GM23338 (cell line): ENCODE data around the gene TAOK1. TPM values are rescaled to one million over a fixed set of nuclear protein-coding genes. Genes with fewer than 3 reads are reported as not detected.

Experiments
- ATAC-seq: fragments of 200-7000 bp; cut with Tn5 transposase; 3 replicates; pipeline ENCODE4 v1.9.1; 2020
- DNase-seq: peaks from one replicate; pipeline ENCODE4 v3.0.0-alpha.2; 2015; ENCODE audit warnings: low spot score
- H2AFZ ChIP-seq: fragments of 200-600 bp; sonication (generic); 2 replicates; pipeline ENCODE4 v1.8.0; 2016; ENCODE audit warnings: antibody characterized with exemption, mild to moderate bottlenecking, moderate library complexity
- H3F3A ChIP-seq: fragments of 200-600 bp; sonication (generic); replicated peaks from 2 replicates; pipeline ENCODE4 v1.8.0; 2017; ENCODE audit warnings: antibody characterized with exemption, mixed run types, low read depth
- H3K27ac ChIP-seq: fragments of 200-600 bp; sonication (generic); 2 replicates; pipeline ENCODE4 v1.6.1; 2016; ENCODE audit warnings: low read depth
- H3K27me3 ChIP-seq: fragments of 200-600 bp; sonication (generic); 2 replicates; pipeline ENCODE4 v1.8.0; 2016; ENCODE audit warnings: mild to moderate bottlenecking, mixed run types, moderate library complexity; ENCODE audit not compliant: insufficient read depth
- H3K36me3 ChIP-seq: fragments of 200-600 bp; sonication (generic); 2 replicates; pipeline ENCODE4 v1.8.0; 2016; ENCODE audit warnings: mild to moderate bottlenecking; ENCODE audit not compliant: insufficient read depth
- H3K4me1 ChIP-seq: fragments of 200-600 bp; sonication (generic); 2 replicates; pipeline ENCODE4 v1.8.0; 2016; ENCODE audit warnings: mild to moderate bottlenecking, moderate library complexity; ENCODE audit not compliant: insufficient read depth
- H3K4me2 ChIP-seq: fragments of 200-600 bp; sonication (generic); 2 replicates; pipeline ENCODE4 v1.7.1; 2017; ENCODE audit warnings: mixed run types
- H3K4me3 ChIP-seq: fragments of 200-600 bp; sonication (generic); 2 replicates; pipeline ENCODE4 v1.6.1; 2016; ENCODE audit warnings: mixed run types
- H3K79me2 ChIP-seq: fragments of 200-600 bp; sonication (generic); replicated peaks from 2 replicates; pipeline ENCODE4 v1.8.0; 2017; ENCODE audit warnings: mild to moderate bottlenecking; ENCODE audit not compliant: insufficient read depth
- H3K9me2 ChIP-seq: fragments of 200-600 bp; sonication (generic); 2 replicates; pipeline ENCODE4 v1.8.0; 2017; ENCODE audit not compliant: insufficient read depth
- H4K20me1 ChIP-seq: fragments of 200-600 bp; sonication (generic); replicated peaks from 2 replicates; pipeline ENCODE4 v1.8.0; 2017; ENCODE audit warnings: mild to moderate bottlenecking; ENCODE audit not compliant: insufficient read depth
- H3K27ac Mint-ChIP-seq: 2 replicates; pipeline ENCODE4 v1.8.0; 2020; ENCODE audit warnings: inconsistent platforms, mild to moderate bottlenecking, moderate library complexity, mixed read lengths
- H3K27me3 Mint-ChIP-seq: 3 replicates; pipeline ENCODE4 v1.8.0; 2022; ENCODE audit warnings: low read depth, mild to moderate bottlenecking, moderate library complexity, mixed read lengths, inconsistent platforms; ENCODE audit not compliant: insufficient read depth, poor library complexity
- H3K36me3 Mint-ChIP-seq: 3 replicates; pipeline ENCODE4 v1.8.0; 2021; ENCODE audit warnings: low read depth, mild to moderate bottlenecking, inconsistent platforms, moderate library complexity, mixed read lengths
- H3K4me1 Mint-ChIP-seq: 3 replicates; pipeline ENCODE4 v1.8.0; 2020; ENCODE audit warnings: mild to moderate bottlenecking, inconsistent platforms, mixed read lengths
- H3K4me3 Mint-ChIP-seq: 3 replicates; pipeline ENCODE4 v1.8.0; 2021; ENCODE audit warnings: moderate library complexity, mild to moderate bottlenecking, inconsistent platforms, mixed read lengths
- H3K9me3 Mint-ChIP-seq: 3 replicates; pipeline ENCODE4 v1.8.0; 2020; ENCODE audit warnings: moderate library complexity, mild to moderate bottlenecking, inconsistent platforms, mixed read lengths
- CREB1 ChIP-seq: fragments of 250-450 bp; sonication (Bioruptor Pico); IDR thresholded peaks from 2 replicates; pipeline ENCODE4 v1.5.0; 2020; ENCODE audit warnings: low read depth, mild to moderate bottlenecking, moderate library complexity
- EZH2 ChIP-seq: fragments of 200-600 bp; sonication (generic); IDR thresholded peaks from one replicate; pipeline ENCODE4 v1.8.0; 2017; ENCODE audit warnings: antibody characterized with exemption, mild to moderate bottlenecking, low read depth; ENCODE audit not compliant: unreplicated experiment
- EZH2phosphoT487 ChIP-seq: fragments of 200-600 bp; sonication (generic); IDR thresholded peaks from one replicate; pipeline ENCODE4 v1.8.1; 2018; ENCODE audit warnings: antibody characterized with exemption; ENCODE audit not compliant: unreplicated experiment
- JUNB ChIP-seq: IDR thresholded peaks from one replicate; pipeline ENCODE4 v1.6.1; 2016; ENCODE audit warnings: antibody characterized with exemption; ENCODE audit not compliant: unreplicated experiment
- NANOG ChIP-seq: IDR thresholded peaks from 2 replicates; pipeline ENCODE4 v1.6.1; 2016; ENCODE audit warnings: antibody characterized with exemption, borderline replicate concordance
- POLR2AphosphoS5 ChIP-seq: IDR thresholded peaks from 2 replicates; pipeline ENCODE4 v1.6.1; 2016; ENCODE audit warnings: antibody characterized with exemption, low read depth
- STAT1 ChIP-seq: IDR thresholded peaks from one replicate; pipeline ENCODE4 v1.6.1; 2016; ENCODE audit warnings: antibody characterized with exemption; ENCODE audit not compliant: unreplicated experiment
- ZNF114 ChIP-seq: fragments of 250-450 bp; sonication (Bioruptor Pico); IDR thresholded peaks from 2 replicates; pipeline ENCODE4 v1.5.0; 2020; ENCODE audit warnings: mild to moderate bottlenecking, moderate library complexity
- ZNF331 ChIP-seq: fragments of 250-450 bp; sonication (Bioruptor Pico); IDR thresholded peaks from 2 replicates; pipeline ENCODE4 v1.5.0; 2020; ENCODE audit warnings: low read depth, mild to moderate bottlenecking, moderate library complexity
- polyA plus RNA-seq: library from polyadenylated mRNA; unstranded; fragments of >200 nt; fragmentation: Nextera tagmentation; extraction: Ambion mirVana; gene quantifications from 2 replicates; pipeline ENCODE4 v1.2.1, GENCODE V29; 2016
- total RNA-seq: library from RNA; depleted of rRNA; stranded (reverse); fragments of >200 nt; shearing (Covaris generic); gene quantifications from 2 replicates; pipeline ENCODE4 v1.2.3, GENCODE V29; 2014
- TF ChIP-seq, protein P1 (sequence below): IDR thresholded peaks from 2 replicates; pipeline ENCODE4 v1.6.1; 2016; ENCODE audit warnings: antibody characterized with exemption
- TF ChIP-seq, protein P2 (sequence below): IDR thresholded peaks from one replicate; pipeline ENCODE4 v1.6.1; 2018; ENCODE audit warnings: antibody characterized with exemption; ENCODE audit not compliant: unreplicated experiment
- TF ChIP-seq, protein P3 (sequence below): fragments of 250-450 bp; sonication (Bioruptor Pico); IDR thresholded peaks from 2 replicates; pipeline ENCODE4 v1.5.0; 2020; ENCODE audit warnings: mild to moderate bottlenecking, moderate library complexity

TAOK1 gene
- total and polyA plus RNA-seq, 2 experiments from 2014 or later = 19.4 to 69.8 TPM

DNA sequence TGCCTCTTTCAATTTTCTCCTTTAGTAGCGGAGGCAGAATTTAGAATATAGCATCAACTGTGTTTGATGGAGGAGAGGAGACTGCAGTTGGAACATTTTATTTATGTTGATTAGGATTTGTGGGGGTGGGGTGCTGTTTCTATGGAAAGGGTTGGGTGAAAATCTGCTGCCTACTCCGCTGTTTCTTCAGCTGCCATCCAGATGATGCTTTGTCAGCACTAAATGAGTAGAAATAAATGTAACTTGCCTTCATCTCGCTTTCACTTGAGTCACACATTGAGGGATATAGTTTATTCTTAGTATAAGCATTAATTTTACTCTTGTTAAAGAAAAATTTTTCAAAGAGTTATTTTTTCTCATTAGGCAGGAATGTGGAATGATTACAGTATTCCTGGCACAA lies 134.5 kb downstream of the TAOK1 start:
- Mint-ChIP-seq H3K4me3 (no peak overlapping the region), H3K36me3 (peaks cover 50% of the 10 kb centered on the region; the same call in 2 of the 3 replicates), H3K27ac (no peak overlapping the region), H3K9me3 (no peaks in the 10 kb centered on the region), H3K4me1 (no peaks in the 10 kb centered on the region), H3K27me3 (no peaks in the 10 kb centered on the region)
- Histone ChIP-seq H3F3A (no peaks in the 10 kb centered on the region), H3K4me1 (no peaks in the 10 kb centered on the region), H3K9me2 (no peaks in the 10 kb centered on the region), H3K4me2 (no peak overlapping the region), H3K4me3 (no peak overlapping the region), H3K36me3 (peaks cover 14% of the 10 kb centered on the region), H3K79me2 (no peaks in the 10 kb centered on the region; the same call in 1 of the 2 replicates), H3K27ac (no peak overlapping the region), H4K20me1 (peaks cover 4% of the 10 kb centered on the region), H3K27me3 (no peaks in the 10 kb centered on the region), H2AFZ (no peak overlapping the region)
- no peak for DNase-seq
- ATAC-seq = no peak
- TF ChIP-seq POLR2AphosphoS5 (no peak), ZNF114 (CRISPR knock-in tag) (no peak), STAT1 (no peak), NANOG (no peak), EZH2 (no peak), CREB1 (CRISPR knock-in tag) (no peak), ZNF331 (no peak), EZH2phosphoT487 (no peak), JUNB (no peak)
- TF ChIP-seq, protein P1, sequence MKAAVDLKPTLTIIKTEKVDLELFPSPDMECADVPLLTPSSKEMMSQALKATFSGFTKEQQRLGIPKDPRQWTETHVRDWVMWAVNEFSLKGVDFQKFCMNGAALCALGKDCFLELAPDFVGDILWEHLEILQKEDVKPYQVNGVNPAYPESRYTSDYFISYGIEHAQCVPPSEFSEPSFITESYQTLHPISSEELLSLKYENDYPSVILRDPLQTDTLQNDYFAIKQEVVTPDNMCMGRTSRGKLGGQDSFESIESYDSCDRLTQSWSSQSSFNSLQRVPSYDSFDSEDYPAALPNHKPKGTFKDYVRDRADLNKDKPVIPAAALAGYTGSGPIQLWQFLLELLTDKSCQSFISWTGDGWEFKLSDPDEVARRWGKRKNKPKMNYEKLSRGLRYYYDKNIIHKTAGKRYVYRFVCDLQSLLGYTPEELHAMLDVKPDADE = no peak
- TF ChIP-seq, protein P2, sequence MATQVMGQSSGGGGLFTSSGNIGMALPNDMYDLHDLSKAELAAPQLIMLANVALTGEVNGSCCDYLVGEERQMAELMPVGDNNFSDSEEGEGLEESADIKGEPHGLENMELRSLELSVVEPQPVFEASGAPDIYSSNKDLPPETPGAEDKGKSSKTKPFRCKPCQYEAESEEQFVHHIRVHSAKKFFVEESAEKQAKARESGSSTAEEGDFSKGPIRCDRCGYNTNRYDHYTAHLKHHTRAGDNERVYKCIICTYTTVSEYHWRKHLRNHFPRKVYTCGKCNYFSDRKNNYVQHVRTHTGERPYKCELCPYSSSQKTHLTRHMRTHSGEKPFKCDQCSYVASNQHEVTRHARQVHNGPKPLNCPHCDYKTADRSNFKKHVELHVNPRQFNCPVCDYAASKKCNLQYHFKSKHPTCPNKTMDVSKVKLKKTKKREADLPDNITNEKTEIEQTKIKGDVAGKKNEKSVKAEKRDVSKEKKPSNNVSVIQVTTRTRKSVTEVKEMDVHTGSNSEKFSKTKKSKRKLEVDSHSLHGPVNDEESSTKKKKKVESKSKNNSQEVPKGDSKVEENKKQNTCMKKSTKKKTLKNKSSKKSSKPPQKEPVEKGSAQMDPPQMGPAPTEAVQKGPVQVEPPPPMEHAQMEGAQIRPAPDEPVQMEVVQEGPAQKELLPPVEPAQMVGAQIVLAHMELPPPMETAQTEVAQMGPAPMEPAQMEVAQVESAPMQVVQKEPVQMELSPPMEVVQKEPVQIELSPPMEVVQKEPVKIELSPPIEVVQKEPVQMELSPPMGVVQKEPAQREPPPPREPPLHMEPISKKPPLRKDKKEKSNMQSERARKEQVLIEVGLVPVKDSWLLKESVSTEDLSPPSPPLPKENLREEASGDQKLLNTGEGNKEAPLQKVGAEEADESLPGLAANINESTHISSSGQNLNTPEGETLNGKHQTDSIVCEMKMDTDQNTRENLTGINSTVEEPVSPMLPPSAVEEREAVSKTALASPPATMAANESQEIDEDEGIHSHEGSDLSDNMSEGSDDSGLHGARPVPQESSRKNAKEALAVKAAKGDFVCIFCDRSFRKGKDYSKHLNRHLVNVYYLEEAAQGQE = no peak
- TF ChIP-seq, protein P3, sequence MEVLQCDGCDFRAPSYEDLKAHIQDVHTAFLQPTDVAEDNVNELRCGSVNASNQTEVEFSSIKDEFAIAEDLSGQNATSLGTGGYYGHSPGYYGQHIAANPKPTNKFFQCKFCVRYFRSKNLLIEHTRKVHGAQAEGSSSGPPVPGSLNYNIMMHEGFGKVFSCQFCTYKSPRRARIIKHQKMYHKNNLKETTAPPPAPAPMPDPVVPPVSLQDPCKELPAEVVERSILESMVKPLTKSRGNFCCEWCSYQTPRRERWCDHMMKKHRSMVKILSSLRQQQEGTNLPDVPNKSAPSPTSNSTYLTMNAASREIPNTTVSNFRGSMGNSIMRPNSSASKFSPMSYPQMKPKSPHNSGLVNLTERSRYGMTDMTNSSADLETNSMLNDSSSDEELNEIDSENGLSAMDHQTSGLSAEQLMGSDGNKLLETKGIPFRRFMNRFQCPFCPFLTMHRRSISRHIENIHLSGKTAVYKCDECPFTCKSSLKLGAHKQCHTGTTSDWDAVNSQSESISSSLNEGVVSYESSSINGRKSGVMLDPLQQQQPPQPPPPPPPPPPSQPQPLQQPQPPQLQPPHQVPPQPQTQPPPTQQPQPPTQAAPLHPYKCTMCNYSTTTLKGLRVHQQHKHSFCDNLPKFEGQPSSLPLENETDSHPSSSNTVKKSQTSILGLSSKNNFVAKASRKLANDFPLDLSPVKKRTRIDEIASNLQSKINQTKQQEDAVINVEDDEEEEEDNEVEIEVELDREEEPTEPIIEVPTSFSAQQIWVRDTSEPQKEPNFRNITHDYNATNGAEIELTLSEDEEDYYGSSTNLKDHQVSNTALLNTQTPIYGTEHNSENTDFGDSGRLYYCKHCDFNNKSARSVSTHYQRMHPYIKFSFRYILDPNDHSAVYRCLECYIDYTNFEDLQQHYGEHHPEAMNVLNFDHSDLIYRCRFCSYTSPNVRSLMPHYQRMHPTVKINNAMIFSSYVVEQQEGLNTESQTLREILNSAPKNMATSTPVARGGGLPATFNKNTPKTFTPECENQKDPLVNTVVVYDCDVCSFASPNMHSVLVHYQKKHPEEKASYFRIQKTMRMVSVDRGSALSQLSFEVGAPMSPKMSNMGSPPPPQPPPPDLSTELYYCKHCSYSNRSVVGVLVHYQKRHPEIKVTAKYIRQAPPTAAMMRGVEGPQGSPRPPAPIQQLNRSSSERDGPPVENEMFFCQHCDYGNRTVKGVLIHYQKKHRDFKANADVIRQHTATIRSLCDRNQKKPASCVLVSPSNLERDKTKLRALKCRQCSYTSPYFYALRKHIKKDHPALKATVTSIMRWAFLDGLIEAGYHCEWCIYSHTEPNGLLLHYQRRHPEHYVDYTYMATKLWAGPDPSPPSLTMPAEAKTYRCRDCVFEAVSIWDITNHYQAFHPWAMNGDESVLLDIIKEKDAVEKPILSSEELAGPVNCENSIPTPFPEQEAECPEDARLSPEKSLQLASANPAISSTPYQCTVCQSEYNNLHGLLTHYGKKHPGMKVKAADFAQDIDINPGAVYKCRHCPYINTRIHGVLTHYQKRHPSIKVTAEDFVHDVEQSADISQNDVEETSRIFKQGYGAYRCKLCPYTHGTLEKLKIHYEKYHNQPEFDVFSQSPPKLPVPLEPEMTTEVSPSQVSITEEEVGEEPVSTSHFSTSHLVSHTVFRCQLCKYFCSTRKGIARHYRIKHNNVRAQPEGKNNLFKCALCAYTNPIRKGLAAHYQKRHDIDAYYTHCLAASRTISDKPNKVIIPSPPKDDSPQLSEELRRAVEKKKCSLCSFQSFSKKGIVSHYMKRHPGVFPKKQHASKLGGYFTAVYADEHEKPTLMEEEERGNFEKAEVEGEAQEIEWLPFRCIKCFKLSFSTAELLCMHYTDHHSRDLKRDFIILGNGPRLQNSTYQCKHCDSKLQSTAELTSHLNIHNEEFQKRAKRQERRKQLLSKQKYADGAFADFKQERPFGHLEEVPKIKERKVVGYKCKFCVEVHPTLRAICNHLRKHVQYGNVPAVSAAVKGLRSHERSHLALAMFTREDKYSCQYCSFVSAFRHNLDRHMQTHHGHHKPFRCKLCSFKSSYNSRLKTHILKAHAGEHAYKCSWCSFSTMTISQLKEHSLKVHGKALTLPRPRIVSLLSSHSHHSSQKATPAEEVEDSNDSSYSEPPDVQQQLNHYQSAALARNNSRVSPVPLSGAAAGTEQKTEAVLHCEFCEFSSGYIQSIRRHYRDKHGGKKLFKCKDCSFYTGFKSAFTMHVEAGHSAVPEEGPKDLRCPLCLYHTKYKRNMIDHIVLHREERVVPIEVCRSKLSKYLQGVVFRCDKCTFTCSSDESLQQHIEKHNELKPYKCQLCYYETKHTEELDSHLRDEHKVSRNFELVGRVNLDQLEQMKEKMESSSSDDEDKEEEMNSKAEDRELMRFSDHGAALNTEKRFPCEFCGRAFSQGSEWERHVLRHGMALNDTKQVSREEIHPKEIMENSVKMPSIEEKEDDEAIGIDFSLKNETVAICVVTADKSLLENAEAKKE = no peak
